H1 (cell line): ENCODE measurements around the gene PLVAP. TPM values are rescaled to one million over a fixed set of nuclear protein-coding genes. Genes with fewer than 3 reads are reported as not detected.

Experiments used
- CHD7 ChIP-seq: fragments of 300-600 bp; sonication (generic); IDR thresholded peaks from 2 replicates; pipeline ENCODE4 v1.7.1; 2012; ENCODE audit warnings: low read length, moderate library complexity, mild to moderate bottlenecking, inconsistent platforms; ENCODE audit not compliant: insufficient replicate concordance
- polyA plus RNA-seq, 7 experiments: library from polyadenylated mRNA; depleted of rRNA in 3 of 7; stranded (reverse) in 5 of 7; unstranded in 2 of 7; fragments of >200 nt in 5 of 7; fragments of 200-250 nt in 2 of 7; gene quantifications; 1 replicate in 5 of 7; 2 replicates in 1 of 7; 4 replicates in 1 of 7; pipeline versions ENCODE4 v1.2.1 to v1.2.3, GENCODE V29; 2011 to 2013; ENCODE audit warnings: missing spikeins in 2 of 7, mixed read lengths in 2 of 7
- total RNA-seq: library from RNA; stranded (reverse); fragmentation: NEBNext Ultra II Directional; extraction: Animal tissue kit (Norgen Biotek cat#: 25700); gene quantifications from 2 replicates; pipeline ENCODE4 v1.2.1, GENCODE V29; 2021

Gene PLVAP
- total and polyA plus RNA-seq, 2 of the 8 experiments (the other 6 are each of a cell fraction or from before 2014, with no cell fraction given): 0.32 TPM; not detected in 1

- no peak for TF ChIP-seq CHD7
- TF ChIP-seq, all 59 proteins: peak for 0
Observed at GRCh38 chr19:17339088-17339741, 37.9 kb downstream of the PLVAP start (continued).
